Right lobe of liver (tissue), 4 donors: Measurements from ENCODE around the gene C3orf18.

Source experiments
- POLR2A ChIP-seq: fragments of 450-650 bp; IDR thresholded peaks from one replicate; pipeline ENCODE4 v1.6.1; 2017; ENCODE audit warnings: antibody characterized with exemption, mild to moderate bottlenecking
- TF ChIP-seq, protein P1 (sequence below), 4 donors: fragments of 200-600 bp in 3 of 4; fragments of 450-650 bp in 1 of 4; IDR thresholded peaks; one replicate each; pipeline versions ENCODE4 v1.5.1 to v1.8.0; 2016 to 2022; ENCODE audit warnings: antibody characterized with exemption in 4 of 4, mild to moderate bottlenecking in 2 of 4
- donor health status: DM: no; HTN: no; CAD: no.
- donor health status: DM: no; HTN: no; CAD: no.
- donor health status: DM: no; HTN: yes; CAD: no.

DNA sequence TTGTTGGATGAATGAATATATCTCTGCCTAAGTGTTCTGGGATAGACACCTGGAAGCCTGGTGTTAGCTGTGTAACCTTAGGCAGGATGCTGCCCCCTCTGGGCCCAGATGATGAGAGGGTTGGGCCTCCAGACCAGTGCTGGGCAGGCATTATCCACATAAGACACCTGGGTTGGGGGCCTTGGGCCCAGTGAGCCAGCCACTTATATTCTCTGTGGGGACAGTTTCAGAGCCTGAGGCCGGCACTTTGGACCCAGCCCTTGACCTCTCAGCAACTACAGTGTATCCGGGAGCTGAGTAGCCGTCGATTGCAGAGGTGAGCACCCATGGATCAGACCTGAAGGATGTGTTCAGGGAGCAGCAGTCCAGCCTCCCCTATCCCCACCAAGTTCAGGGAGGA is 3.9 kb upstream of the C3orf18 start:
- TF ChIP-seq, protein P1, sequence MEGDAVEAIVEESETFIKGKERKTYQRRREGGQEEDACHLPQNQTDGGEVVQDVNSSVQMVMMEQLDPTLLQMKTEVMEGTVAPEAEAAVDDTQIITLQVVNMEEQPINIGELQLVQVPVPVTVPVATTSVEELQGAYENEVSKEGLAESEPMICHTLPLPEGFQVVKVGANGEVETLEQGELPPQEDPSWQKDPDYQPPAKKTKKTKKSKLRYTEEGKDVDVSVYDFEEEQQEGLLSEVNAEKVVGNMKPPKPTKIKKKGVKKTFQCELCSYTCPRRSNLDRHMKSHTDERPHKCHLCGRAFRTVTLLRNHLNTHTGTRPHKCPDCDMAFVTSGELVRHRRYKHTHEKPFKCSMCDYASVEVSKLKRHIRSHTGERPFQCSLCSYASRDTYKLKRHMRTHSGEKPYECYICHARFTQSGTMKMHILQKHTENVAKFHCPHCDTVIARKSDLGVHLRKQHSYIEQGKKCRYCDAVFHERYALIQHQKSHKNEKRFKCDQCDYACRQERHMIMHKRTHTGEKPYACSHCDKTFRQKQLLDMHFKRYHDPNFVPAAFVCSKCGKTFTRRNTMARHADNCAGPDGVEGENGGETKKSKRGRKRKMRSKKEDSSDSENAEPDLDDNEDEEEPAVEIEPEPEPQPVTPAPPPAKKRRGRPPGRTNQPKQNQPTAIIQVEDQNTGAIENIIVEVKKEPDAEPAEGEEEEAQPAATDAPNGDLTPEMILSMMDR (IDR thresholded peaks at IDR 0.05): no peak
- TF ChIP-seq POLR2A: no peak
